BE2C (cell line): Measurements from ENCODE around the gene ST6GALNAC3.

Experiments used
- DNase-seq: peaks from one replicate; pipeline ENCODE4 v3.0.0-alpha.2; 2020
- H3K27me3 ChIP-seq: fragments of 250-450 bp; sonication (Bioruptor Pico); 2 replicates; pipeline ENCODE4 v1.5.1; 2020; ENCODE audit warnings: mild to moderate bottlenecking
- H3K36me3 ChIP-seq: fragments of 250-450 bp; sonication (Bioruptor Pico); 2 replicates; pipeline ENCODE4 v1.5.1; 2020; ENCODE audit warnings: mild to moderate bottlenecking
- H3K4me1 ChIP-seq: fragments of 250-450 bp; sonication (Bioruptor Pico); 2 replicates; pipeline ENCODE4 v1.5.1; 2020
- H3K4me3 ChIP-seq: 2 replicates; pipeline ENCODE4 v1.5.1; 2011; ENCODE audit warnings: low read depth, low read length
- H3K9me3 ChIP-seq: fragments of 250-450 bp; sonication (Bioruptor Pico); 2 replicates; pipeline ENCODE4 v1.5.1; 2020
- TF ChIP-seq, protein P1 (sequence below): IDR thresholded peaks from 2 replicates; pipeline ENCODE4 v1.5.1; 2012; ENCODE audit warnings: mild to moderate bottlenecking, low read depth, low read length

The ST6GALNAC3 gene

DNA sequence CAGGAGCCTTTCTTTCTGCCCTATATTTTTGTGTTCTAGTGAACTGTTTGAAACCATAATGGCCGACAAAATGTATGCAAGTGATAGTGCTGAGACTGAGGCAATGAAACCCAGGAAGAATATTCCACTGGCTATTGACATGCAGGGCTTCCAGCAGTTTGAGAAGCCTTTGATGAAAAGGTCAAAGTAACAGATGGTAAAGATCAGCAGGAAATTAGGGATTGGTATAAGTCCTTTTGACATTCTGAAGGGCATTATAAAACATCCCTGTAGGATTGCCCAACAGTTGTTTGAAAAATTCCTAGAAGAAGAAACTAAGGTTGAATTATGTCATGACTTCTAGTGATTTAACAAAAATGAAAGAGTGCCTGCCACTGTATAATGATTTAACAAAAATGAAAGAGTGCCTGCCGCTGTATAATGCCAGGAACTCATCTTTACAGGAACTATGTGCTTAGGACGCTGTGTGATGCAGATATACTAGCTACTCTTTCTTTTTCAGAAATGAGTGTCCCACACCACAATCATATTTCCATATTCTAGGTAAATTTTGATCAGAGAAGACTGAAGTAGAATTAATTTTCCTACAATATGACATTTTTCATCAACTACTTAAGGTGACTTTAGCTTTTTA, 508.8 kb downstream of the ST6GALNAC3 start:
- DNase-seq = no peak
- Histone ChIP-seq H3K27me3 (no peaks in the 10 kb centered on the region), H3K36me3 (no peaks in the 10 kb centered on the region), H3K4me3 (no peak overlapping the region), H3K9me3 (no peaks in the 10 kb centered on the region), H3K4me1 (no peaks in the 10 kb centered on the region; the same call in 1 of the 2 replicates)
- TF ChIP-seq, protein P1, sequence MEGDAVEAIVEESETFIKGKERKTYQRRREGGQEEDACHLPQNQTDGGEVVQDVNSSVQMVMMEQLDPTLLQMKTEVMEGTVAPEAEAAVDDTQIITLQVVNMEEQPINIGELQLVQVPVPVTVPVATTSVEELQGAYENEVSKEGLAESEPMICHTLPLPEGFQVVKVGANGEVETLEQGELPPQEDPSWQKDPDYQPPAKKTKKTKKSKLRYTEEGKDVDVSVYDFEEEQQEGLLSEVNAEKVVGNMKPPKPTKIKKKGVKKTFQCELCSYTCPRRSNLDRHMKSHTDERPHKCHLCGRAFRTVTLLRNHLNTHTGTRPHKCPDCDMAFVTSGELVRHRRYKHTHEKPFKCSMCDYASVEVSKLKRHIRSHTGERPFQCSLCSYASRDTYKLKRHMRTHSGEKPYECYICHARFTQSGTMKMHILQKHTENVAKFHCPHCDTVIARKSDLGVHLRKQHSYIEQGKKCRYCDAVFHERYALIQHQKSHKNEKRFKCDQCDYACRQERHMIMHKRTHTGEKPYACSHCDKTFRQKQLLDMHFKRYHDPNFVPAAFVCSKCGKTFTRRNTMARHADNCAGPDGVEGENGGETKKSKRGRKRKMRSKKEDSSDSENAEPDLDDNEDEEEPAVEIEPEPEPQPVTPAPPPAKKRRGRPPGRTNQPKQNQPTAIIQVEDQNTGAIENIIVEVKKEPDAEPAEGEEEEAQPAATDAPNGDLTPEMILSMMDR = no peak

DNA sequence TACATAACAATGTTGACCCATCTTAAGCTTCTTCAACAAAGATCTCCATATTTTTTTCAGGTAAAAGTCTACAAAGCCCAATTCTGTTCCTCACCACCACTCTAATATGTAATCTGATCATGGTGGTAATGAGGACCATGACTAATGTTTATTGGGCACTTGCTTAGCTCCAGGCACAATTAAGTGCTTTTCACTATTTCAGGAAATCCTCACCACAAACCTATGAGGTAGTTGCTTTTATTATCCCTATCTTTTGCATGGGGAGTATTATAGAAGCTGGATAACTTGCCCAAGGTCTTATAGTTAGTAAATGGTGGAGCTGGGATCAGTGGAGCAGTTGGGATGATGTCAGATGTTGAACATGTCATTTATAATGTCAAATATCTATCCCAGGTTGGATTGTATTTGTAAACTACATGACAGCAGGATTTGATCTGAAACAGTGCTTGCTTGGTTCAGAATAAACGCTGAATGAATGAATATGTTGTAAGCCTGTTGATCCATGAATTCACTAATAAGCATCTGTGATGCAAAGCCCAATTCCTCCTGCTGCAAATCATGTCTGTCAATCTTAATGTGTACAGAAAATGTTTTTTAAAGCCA, 509.4 kb downstream of the ST6GALNAC3 start:
- no peaks in the 10 kb centered on the region; the same call in 1 of the 2 replicates for H3K4me1 ChIP-seq
- TF ChIP-seq, protein P1 = no peak

DNA sequence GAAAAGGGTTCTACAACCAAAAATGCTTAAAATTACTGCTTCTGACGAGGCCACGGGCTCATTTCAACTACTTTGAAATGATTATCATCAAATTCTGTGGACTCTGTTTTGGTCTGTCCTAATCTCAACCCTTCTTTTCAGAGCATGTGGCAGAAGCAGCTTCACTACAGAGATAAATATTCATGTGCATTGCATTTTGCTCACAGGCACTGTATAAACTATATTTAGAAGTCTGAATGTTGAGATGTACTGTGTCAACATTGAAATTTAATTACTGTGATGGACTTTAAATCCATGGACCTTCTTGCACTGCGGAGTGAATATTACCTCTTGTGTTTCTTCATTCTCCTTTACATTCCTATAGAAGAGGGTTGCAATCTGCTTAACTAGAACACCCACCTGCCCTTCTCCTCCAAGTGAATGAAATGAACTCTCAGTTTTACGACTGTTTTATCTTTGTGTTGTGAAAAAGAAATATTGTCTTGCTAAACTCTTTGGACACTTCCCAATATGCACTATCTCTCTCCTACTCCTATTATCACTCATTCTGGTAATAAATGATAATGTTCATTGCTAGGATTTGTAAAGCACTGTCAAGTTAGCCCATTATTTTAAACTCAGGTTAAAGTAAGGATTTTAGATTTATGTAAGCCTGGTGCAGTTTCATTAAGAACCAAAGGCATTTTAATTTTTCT, 511.6 kb downstream of the ST6GALNAC3 start:
- no peaks in the 10 kb centered on the region for H3K27me3 ChIP-seq
- TF ChIP-seq, protein P1 = no peak
- no peak for DNase-seq
- no peak overlapping the region for H3K4me3 ChIP-seq
- H3K36me3 ChIP-seq = no peaks in the 10 kb centered on the region
- no peaks in the 10 kb centered on the region for H3K9me3 ChIP-seq
- H3K4me1 ChIP-seq = no peaks in the 10 kb centered on the region; the same call in 1 of the 2 replicates

More for the DNA sequence above, 509.4 kb downstream of the ST6GALNAC3 start:
- H3K27me3 ChIP-seq = no peaks in the 10 kb centered on the region
- H3K4me3 ChIP-seq = no peak overlapping the region
- no peaks in the 10 kb centered on the region for H3K9me3 ChIP-seq
- DNase-seq = no peak
- H3K36me3 ChIP-seq = no peaks in the 10 kb centered on the region

DNA sequence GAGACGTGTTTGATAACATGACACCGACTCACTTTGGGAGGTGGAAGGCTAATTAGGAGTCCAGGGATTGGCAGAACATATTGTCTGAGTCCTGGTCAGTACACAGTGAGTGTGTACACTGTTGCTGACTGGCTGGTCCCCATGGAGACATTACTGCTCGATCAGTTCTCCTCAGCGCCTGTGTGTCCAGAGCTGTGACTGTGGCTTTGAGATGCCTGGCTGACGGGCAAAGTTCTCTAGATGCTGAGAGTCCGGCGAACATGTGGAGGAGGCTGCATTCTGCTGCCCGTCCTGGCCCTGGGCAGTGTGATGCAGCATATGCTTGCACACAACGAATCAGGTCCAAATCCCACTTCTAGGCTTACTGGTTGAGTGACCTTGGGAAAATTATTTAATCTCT, 512.7 kb downstream of the ST6GALNAC3 start:
- DNase-seq = no peak
- no peaks in the 10 kb centered on the region; the same call in 1 of the 2 replicates for H3K4me1 ChIP-seq
- H3K9me3 ChIP-seq = no peaks in the 10 kb centered on the region
- H3K27me3 ChIP-seq = no peaks in the 10 kb centered on the region
- H3K36me3 ChIP-seq = no peaks in the 10 kb centered on the region
- no peak overlapping the region for H3K4me3 ChIP-seq
- TF ChIP-seq, protein P1 = no peak

DNA sequence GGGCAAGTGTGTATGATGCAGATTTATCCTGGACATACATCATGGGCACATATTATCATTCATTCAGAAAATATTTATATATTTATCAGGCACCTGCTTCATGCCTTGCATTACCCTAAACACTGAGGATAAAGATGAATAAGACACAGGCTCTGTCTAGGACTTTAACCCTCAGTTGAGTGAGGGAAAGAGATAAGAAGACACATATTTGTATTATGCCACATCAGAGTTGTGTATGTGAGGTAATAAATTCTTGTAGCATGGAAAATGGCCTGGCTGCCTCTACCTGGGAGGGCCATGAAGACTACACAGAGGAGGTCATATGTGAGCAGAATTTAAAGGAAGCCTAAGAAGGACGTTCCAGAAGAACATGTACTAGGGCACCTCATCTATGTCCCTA, 516.9 kb downstream of the ST6GALNAC3 start:
- Histone ChIP-seq H3K36me3 (no peaks in the 10 kb centered on the region), H3K4me3 (no peak overlapping the region), H3K4me1 (no peaks in the 10 kb centered on the region; the same call in 1 of the 2 replicates), H3K27me3 (no peaks in the 10 kb centered on the region), H3K9me3 (no peaks in the 10 kb centered on the region)
- DNase-seq = no peak
- TF ChIP-seq, protein P1 = no peak
